Mesangial cell (primary cell): ENCODE results near the gene DOK1. TPM values are rescaled to one million over a fixed set of nuclear protein-coding genes. Genes with fewer than 3 reads are reported as not detected.

Source experiments
- total RNA-seq: library from RNA; depleted of rRNA; stranded (reverse); fragments of >200 nt; gene quantifications from 2 replicates; pipeline ENCODE4 v1.2.3, GENCODE V29; 2015

Gene DOK1
- 32.8 and 43.5 TPM in 2 replicates for total RNA-seq

DNA sequence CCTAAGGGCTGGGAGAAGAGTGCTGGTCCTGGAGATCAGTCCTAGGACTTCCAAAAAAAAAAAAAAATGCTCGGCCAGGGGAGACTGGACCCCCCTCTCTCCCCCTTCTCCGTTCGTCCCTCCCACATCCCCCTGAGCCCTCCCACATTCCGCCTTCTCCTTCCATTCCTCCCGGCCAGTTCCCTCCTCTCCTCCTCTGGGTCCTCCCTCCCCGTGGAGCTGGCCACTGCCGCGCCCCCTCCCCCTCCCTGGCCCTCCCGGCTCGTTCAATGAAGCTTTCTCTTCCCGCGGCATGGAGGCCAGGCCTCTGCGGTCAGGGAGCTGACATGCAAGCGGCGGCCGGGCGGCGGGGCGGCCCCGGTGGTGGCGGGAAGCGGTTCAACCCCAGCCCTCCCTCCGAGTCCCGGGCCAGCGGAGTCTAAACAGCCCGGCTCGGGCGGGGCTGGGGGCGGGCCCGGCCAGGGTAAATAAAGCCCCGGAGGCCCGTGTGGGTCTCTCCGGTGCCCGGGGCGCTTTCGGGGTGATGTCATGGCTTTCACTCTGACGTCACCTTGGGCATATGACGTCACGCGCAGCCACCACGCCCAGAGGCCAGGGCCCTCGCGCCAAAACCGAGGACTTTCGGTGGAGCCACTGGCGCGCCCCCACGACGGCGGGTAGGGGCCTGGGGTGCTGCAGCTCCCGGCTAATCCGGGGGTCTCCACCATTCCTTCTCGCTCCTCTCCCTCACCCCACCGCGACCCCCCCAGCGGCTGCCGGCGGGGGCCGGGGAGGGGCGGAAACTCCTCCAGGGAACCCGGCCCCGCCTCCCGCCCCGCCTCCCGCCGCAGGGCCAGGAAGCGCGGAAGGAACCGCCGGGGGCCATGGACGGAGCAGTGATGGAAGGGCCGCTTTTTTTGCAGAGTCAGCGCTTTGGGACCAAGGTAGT, at the start of gene DOK1, which contains the start of gene LOXL3:
Gene DOK1 (plus strand): TSS at position 829 of the 928 bp plus-strand sequence. CDS start 35 bp downstream, at position 864.
Gene LOXL3 (minus strand): TSS at position 51 of the 928 bp plus-strand sequence. CDS start 1,308 bp downstream, outside the sequence.

DNA sequence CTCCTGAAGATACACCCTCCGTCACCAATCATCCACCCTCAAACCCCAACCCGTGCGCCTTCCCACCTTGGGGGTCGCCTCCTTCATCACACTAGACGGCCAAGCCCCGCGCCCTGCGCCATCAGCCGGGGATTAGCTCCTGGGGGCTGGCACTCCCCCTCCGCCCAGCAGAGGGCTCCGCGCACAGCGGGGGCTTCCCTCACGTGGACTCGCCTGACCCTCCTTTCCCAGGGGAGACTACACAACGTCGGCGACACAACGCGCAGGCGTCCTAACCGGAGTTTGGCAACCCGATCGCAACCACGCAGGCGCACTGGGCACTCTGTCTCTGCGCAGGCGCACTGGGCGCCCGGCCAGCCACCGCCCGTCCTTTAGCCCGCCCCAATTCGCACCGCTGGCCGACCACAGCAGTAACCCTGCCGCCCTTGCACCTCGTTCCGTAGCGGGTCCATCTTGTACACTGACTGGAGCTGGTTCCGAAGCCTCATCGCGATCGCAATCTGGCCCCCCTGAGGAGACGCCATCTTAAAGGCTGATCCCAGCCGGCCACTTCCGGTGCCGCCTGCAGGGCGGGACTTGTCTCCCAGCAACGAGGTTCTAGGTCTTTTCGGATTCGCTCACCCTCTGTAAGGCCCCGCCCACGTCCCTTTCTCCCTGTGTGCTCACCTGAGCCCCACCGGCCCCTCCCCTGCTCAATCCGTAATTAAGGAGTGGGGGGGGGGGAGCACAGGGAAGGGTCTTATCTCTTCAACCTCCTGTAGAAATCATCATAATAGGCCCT, 47.2 kb upstream of the DOK1 start, which contains the start of gene PCGF1:
Gene PCGF1 (minus strand): TSS at position 551 of the 781 bp plus-strand sequence. CDS start 27 bp downstream, at position 524.

DNA sequence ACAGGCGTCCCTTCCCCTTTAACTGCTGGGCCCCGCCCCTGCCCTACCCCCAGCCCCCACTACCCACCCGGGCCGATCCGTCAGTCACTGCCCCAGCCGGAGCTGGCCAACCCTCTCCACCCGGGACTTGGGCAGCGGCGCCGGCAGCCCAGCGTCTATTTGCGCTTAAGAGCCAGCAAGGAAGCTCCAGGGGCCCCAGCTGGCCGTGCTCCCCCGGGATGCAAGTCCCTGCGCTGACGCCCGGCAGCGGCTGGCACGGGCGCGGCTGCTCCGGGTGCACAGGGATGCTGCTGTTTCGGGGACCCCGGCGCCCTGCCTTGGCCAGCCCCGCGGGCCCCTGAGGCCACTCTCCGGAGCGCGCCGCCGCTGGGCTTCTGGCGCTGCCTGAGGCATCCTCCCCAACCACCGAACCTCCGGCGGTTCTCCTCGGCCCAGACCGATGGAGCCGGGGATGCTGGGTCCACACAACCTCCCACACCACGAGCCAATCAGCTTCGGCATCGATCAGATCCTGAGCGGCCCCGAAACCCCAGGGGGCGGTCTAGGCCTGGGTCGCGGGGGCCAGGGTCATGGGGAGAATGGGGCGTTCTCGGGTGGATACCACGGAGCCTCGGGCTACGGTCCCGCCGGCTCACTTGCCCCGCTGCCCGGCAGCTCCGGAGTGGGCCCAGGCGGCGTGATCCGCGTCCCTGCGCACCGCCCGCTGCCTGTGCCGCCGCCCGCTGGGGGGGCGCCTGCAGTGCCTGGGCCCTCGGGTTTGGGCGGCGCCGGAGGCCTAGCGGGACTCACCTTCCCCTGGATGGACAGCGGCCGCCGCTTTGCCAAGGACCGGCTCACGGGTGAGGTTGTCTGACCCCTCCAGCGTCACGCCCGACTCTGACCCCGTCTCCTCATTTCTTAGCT, 39.9 kb upstream of the DOK1 start, which contains the start of gene TLX2:
Gene TLX2 (plus strand): TSS at position 83 of the 903 bp plus-strand sequence. CDS start 357 bp downstream, at position 440.

DNA sequence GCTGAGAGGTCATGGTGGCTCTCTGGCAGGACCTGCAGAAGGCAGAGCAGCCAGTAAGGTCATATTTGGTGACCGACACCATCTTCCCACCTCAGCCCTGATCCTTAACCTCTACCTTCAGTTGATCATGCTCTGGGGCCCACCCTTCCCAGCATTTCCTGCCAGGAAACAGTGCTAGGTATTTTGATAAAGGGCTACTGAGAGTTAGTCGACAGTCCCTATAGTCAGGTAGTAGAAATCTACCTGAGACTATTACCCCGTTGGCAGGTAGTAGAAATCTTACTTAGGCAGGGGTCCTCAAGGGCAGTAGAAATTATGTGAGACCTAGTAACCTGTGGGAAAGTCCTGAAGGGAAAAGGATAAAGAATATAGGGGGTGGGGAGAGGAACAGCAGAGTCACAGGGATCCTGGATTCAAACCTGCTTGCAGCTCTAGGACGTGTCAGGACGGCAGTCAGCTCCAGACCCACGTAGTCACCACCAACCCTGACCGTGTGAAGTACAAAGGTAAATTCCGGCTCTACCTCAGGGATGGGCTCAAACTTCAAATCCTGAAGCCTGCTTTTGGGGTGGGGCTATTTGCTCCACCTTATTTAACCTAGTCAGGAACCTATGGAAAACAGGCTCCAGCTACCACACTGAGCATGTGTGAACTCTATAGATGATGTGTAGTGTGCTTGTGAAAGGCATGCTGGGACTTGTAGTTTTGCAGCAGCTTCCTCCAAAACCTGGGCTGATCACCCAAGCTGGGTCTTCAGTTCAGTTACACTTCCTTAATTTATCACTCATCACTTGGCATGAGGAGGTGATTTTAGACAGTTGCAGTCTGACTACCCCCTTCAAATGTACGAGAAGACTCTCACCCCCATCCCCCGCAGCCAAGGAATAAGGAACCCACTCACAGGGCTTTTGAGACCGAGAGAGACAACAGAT, 28.5 kb upstream of the DOK1 start, which contains the start of gene DQX1:
Gene DQX1 (minus strand): TSS at position 515 of the 932 bp plus-strand sequence. CDS start 502 bp downstream, at position 13.

DNA sequence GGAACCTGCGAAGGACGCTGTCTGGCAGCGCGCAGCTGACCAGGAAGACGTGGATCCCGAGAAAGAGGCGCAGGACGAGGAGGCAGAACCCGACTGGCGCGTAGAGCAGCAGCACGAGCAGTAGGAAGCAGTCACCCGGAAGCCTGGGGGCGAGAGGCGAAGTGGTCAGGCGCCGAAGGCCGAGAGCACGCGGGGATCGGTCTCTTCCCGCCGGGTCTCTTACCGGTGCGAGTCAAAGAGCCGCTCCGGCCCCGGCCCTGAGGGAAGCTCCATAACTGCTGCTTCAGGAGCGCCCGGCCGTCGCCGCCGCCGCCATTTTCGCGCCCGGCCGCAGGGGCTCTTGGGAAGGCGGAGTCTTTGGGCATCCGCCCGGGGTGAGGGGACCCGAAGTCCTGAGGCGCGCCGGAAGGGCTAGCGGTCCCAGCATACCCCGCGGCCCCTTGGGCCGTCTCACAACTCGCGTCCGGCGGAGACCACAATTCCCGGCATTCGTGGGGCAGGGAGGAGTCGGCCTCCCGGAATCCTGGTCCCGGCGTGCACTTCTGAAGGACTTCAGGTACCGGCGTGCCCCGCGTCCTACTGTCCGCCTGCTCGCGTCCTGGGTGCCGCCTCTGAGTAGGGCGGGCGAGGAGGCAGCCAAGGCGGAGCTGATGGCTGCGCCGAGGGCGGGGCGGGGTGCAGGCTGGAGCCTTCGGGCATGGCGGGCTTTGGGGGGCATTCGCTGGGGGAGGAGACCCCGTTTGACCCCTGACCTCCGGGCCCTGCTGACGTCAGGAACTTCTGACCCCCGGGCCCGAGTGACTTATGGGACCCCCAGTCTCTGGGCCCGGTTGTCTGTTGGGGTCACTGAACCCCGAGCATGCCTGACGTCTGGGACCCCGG, 24.9 kb upstream of the DOK1 start, which contains the start of the genes AUP1 and HTRA2:
Gene AUP1 (minus strand): TSS at position 350 of the 882 bp plus-strand sequence. CDS start 77 bp downstream, at position 273.
Gene HTRA2 (plus strand): TSS at position 577 of the 882 bp plus-strand sequence. CDS start 74 bp downstream, at position 651.

Other genes starting within 250 kb of the DOK1 start
- gene SLC4A5, start 211.3 kb upstream of the DOK1 start, total RNA-seq: under 0.01 and 0.51 TPM in 2 replicates
- gene DCTN1, start 174.4 kb upstream of the DOK1 start, total RNA-seq: 84.4 and 103 TPM in 2 replicates
- 2.4 and 4.9 TPM in 2 replicates for gene C2orf81, start 133.1 kb upstream of the DOK1 start, total RNA-seq
- 46.8 and 49.0 TPM in 2 replicates for gene WDR54, start 133.0 kb upstream of the DOK1 start, total RNA-seq
- 39.1 and 48.0 TPM in 2 replicates for gene RTKN, start 112.8 kb upstream of the DOK1 start, total RNA-seq
- 12.4 and 16.8 TPM in 2 replicates for gene INO80B, start 99.6 kb upstream of the DOK1 start, total RNA-seq
- gene WBP1, start 96.3 kb upstream of the DOK1 start, total RNA-seq: 56.4 and 113 TPM in 2 replicates
- gene MOGS, start 89.3 kb upstream of the DOK1 start, total RNA-seq: 68.6 and 75.9 TPM in 2 replicates
- gene MRPL53, start 82.0 kb upstream of the DOK1 start, total RNA-seq: 26.5 and 31.4 TPM in 2 replicates
- 6.0 and 9.5 TPM in 2 replicates for gene CCDC142, start 71.7 kb upstream of the DOK1 start, total RNA-seq
- 20.8 and 22.2 TPM in 2 replicates for gene TTC31, start 71.6 kb upstream of the DOK1 start, total RNA-seq
- gene LBX2, start 55.1 kb upstream of the DOK1 start, total RNA-seq: 1.5 and 6.7 TPM in 2 replicates
- 10.4 and 15.0 TPM in 2 replicates for gene PCGF1, start 47.0 kb upstream of the DOK1 start, total RNA-seq
- gene TLX2, start 40.3 kb upstream of the DOK1 start, total RNA-seq: not detected in 2 replicates
- gene DQX1, start 28.5 kb upstream of the DOK1 start, total RNA-seq: not detected in 2 replicates
- gene AUP1, start 25.0 kb upstream of the DOK1 start, total RNA-seq: 96.3 and 120 TPM in 2 replicates
- gene HTRA2, start 24.8 kb upstream of the DOK1 start, total RNA-seq: 39.9 and 45.8 TPM in 2 replicates
- gene LOXL3, start 778 bp upstream of the DOK1 start, total RNA-seq: 9.0 and 14.8 TPM in 2 replicates
- gene M1AP, start 93.6 kb downstream of the DOK1 start, total RNA-seq: 1.1 and 1.3 TPM in 2 replicates
- 12.7 and 12.9 TPM in 2 replicates for gene SEMA4F, start 99.5 kb downstream of the DOK1 start, total RNA-seq